Left ventricle myocardium inferior (tissue), 1 donor: ENCODE data around the gene TOR3A. TPM values are rescaled to one million over a fixed set of nuclear protein-coding genes. Genes with fewer than 3 reads are reported as not detected.

ENCODE experiments used
- DNase-seq: peaks from one replicate; pipeline ENCODE4 v3.0.0-alpha.2; 2020
- H3K27ac ChIP-seq: fragments of 200-600 bp; replicated peaks from 2 replicates; pipeline ENCODE4 v1.8.0; 2021
- H3K27me3 ChIP-seq: fragments of 200-600 bp; 2 replicates; pipeline ENCODE4 v1.8.0; 2021; ENCODE audit warnings: low read depth
- H3K36me3 ChIP-seq: fragments of 200-600 bp; 2 replicates; pipeline ENCODE4 v1.8.0; 2021
- H3K4me1 ChIP-seq: fragments of 200-600 bp; 2 replicates; pipeline ENCODE4 v1.8.0; 2021
- H3K4me3 ChIP-seq: fragments of 200-600 bp; 2 replicates; pipeline ENCODE4 v1.8.0; 2021; ENCODE audit warnings: mild to moderate bottlenecking, moderate library complexity
- H3K9me3 ChIP-seq: fragments of 200-600 bp; replicated peaks from 2 replicates; pipeline ENCODE4 v1.8.0; 2021
- intact Hi-C: fragments of 100-400 bp; cut with micrococcal nuclease; formaldehyde crosslinking; loops from one replicate; pipeline ENCODE4 v1.11.0; 2022
- total RNA-seq: library from RNA; stranded (reverse); fragmentation: NEBNext Ultra II Directional; extraction: Animal tissue kit (Norgen Biotek cat#: 25700); gene quantifications from one replicate; pipeline ENCODE4 v1.2.1, GENCODE V29; 2021
- TF ChIP-seq, protein P1 (sequence below): fragments of 200-600 bp; IDR thresholded peaks from 2 replicates; pipeline ENCODE4 v1.8.0; 2021; ENCODE audit warnings: antibody characterized with exemption, mild to moderate bottlenecking, borderline replicate concordance
- donor health status: DM: no; HTN: yes; CAD: no; lungs with severe emphysema.

The TOR3A gene
- total RNA-seq, 1 donor from 2014 or later: 9.6 TPM

GRCh38 chr1:179047636-179047997 is 34.3 kb upstream of the TOR3A start:
- no peak for DNase-seq
- no peaks in the 10 kb centered on the region for H3K27me3 ChIP-seq
- no peak overlapping the region for H3K4me3 ChIP-seq
- TF ChIP-seq, protein P1, sequence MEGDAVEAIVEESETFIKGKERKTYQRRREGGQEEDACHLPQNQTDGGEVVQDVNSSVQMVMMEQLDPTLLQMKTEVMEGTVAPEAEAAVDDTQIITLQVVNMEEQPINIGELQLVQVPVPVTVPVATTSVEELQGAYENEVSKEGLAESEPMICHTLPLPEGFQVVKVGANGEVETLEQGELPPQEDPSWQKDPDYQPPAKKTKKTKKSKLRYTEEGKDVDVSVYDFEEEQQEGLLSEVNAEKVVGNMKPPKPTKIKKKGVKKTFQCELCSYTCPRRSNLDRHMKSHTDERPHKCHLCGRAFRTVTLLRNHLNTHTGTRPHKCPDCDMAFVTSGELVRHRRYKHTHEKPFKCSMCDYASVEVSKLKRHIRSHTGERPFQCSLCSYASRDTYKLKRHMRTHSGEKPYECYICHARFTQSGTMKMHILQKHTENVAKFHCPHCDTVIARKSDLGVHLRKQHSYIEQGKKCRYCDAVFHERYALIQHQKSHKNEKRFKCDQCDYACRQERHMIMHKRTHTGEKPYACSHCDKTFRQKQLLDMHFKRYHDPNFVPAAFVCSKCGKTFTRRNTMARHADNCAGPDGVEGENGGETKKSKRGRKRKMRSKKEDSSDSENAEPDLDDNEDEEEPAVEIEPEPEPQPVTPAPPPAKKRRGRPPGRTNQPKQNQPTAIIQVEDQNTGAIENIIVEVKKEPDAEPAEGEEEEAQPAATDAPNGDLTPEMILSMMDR: no peak
- peaks cover 18% of the 10 kb centered on the region for H3K4me1 ChIP-seq
- H3K27ac ChIP-seq: peak overlapping the region; percentile 39
- peaks cover 14% of the 10 kb centered on the region for H3K36me3 ChIP-seq
- H3K9me3 ChIP-seq: no peaks in the 10 kb centered on the region
- intact Hi-C loops: no loop called here

- peaks cover 18% of the 10 kb centered on the region for H3K4me1 ChIP-seq
Observed at GRCh38 chr1:179048339-179049124, 33.3 kb upstream of the TOR3A start.

GRCh38 chr1:179052776-179053175 is 29.1 kb upstream of the TOR3A start:
- DNase-seq: no peak
- H3K27me3 ChIP-seq: no peaks in the 10 kb centered on the region
- H3K27ac ChIP-seq: no peak overlapping the region
- no peak overlapping the region for H3K4me3 ChIP-seq
- H3K9me3 ChIP-seq: no peaks in the 10 kb centered on the region
- TF ChIP-seq, protein P1: no peak
- peaks cover 32% of the 10 kb centered on the region for H3K36me3 ChIP-seq
- H3K4me1 ChIP-seq: peaks cover 9% of the 10 kb centered on the region
- intact Hi-C loops: no loop called here

More at GRCh38 chr1:179048339-179049124, 33.3 kb upstream of the TOR3A start:
- Histone ChIP-seq H3K4me3 (no peak overlapping the region), H3K9me3 (no peaks in the 10 kb centered on the region), H3K36me3 (peaks cover 14% of the 10 kb centered on the region), H3K27me3 (no peaks in the 10 kb centered on the region), H3K27ac (no peak overlapping the region)
- intact Hi-C loops: no loop called here
- no peak for DNase-seq
- TF ChIP-seq, protein P1: no peak

DNA sequence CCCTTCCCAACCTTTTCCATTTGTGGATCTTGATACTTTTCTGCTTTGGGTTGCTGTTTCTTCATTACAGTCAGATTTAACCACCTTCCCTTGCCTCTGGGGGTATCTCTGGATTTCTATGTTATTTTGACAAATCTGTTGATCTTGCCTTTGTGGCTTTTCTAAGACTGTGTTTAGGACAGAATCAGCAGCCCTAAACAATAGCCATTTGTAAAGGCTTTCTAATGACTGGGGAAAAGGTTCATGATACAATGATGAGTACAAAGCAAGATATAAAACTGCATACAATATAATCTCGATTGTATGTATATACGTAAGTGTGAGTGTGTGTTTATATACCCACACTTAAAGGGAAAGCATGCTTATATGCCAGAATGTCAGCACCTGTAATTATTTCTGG is 28.4 kb upstream of the TOR3A start:
- Histone ChIP-seq H3K27me3 (no peaks in the 10 kb centered on the region), H3K4me1 (peaks cover 5% of the 10 kb centered on the region), H3K36me3 (peaks cover 32% of the 10 kb centered on the region), H3K27ac (no peak overlapping the region), H3K4me3 (no peak overlapping the region), H3K9me3 (no peaks in the 10 kb centered on the region)
- DNase-seq: no peak
- intact Hi-C loops: no loop called here
- TF ChIP-seq, protein P1: no peak

GRCh38 chr1:179055937-179056336 is 25.9 kb upstream of the TOR3A start:
- peaks cover 8% of the 10 kb centered on the region for H3K4me1 ChIP-seq
- peaks cover 36% of the 10 kb centered on the region for H3K36me3 ChIP-seq
- H3K27me3 ChIP-seq: no peaks in the 10 kb centered on the region
- no peaks in the 10 kb centered on the region for H3K9me3 ChIP-seq
- DNase-seq: no peak
- H3K4me3 ChIP-seq: no peak overlapping the region
- intact Hi-C loops: no loop called here
- H3K27ac ChIP-seq: no peak overlapping the region
- TF ChIP-seq, protein P1: no peak
